ENCODE data around the gene PLBD1.

GRCh38 chr12:14564336-14564959 is 3.2 kb downstream of the PLBD1 start:
- no peak for TF ChIP-seq CTCF (IDR thresholded peaks at IDR 0.05)
- TF ChIP-seq POLR2A (IDR thresholded peaks at IDR 0.05): no peak
- no peak for TF ChIP-seq POLR2AphosphoS5 (IDR thresholded peaks at IDR 0.05)
- no peak for TF ChIP-seq EP300 (IDR thresholded peaks at IDR 0.05)

Measured in gastroesophageal sphincter (tissue), 3 donors.